HL-60 (cell line): ENCODE data around the gene CCDC85C.

ENCODE experiments used
- GABPA ChIP-seq: IDR thresholded peaks from 2 replicates; pipeline ENCODE4 v1.6.1; 2012; ENCODE audit warnings: low read depth
- POLR2AphosphoS5 ChIP-seq: IDR thresholded peaks from 2 replicates; pipeline ENCODE4 v1.6.1; 2012; ENCODE audit warnings: low read depth
- TF ChIP-seq, protein P1 (sequence below): IDR thresholded peaks from one replicate; pipeline ENCODE4 v1.5.1; 2011; ENCODE audit warnings: low read length, control low read depth, inconsistent platforms; ENCODE audit not compliant: insufficient read depth
- TF ChIP-seq, protein P2 (sequence below): IDR thresholded peaks from 2 replicates; pipeline ENCODE4 v1.6.1; 2012; ENCODE audit warnings: low read depth; ENCODE audit not compliant: insufficient replicate concordance

DNA sequence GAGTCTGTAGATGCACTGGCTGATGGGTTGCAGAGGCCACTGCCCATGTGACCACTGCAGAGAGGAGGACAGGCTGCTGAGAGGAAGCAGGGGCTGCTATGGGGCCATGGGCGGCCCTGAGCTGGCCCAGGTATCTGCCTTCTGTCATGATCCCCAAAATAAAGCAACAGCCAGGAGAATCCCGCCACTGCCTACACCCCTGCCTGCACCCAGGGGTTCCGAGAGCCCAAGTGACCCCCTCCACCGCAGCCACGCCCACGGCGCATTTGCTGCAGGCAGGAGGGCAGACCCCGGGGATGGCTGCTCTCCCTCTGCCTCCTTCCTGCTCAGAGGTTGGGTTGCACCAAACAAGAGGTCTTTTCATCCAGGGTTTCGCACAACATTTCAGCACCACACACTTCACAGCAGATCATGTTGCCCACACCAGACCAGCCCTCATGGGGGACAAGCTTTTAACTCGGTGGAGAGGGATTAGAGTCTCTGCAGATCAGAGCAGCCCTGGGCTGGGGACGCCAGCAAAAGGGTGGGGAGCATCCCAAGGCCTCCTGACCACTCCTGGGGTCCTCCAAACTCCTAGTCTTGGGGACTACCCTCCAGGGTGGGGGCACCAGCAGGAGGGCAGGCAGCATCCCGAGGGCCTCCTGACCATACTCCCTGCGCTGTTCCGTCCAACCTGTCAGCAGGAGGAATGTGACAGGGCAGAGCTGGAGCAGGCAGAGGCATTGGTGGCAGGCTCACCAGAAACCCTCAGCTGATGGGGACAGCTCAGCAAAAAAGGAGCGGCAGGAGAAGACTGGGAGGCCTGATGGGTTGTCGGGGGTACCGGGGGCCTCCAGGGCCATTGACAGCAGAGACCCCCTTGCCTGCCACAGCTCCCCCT is 14.1 kb downstream of the CCDC85C start:
- TF ChIP-seq, protein P1, sequence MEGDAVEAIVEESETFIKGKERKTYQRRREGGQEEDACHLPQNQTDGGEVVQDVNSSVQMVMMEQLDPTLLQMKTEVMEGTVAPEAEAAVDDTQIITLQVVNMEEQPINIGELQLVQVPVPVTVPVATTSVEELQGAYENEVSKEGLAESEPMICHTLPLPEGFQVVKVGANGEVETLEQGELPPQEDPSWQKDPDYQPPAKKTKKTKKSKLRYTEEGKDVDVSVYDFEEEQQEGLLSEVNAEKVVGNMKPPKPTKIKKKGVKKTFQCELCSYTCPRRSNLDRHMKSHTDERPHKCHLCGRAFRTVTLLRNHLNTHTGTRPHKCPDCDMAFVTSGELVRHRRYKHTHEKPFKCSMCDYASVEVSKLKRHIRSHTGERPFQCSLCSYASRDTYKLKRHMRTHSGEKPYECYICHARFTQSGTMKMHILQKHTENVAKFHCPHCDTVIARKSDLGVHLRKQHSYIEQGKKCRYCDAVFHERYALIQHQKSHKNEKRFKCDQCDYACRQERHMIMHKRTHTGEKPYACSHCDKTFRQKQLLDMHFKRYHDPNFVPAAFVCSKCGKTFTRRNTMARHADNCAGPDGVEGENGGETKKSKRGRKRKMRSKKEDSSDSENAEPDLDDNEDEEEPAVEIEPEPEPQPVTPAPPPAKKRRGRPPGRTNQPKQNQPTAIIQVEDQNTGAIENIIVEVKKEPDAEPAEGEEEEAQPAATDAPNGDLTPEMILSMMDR, result no peak
- no peak for TF ChIP-seq GABPA
- TF ChIP-seq POLR2AphosphoS5, result no peak
- TF ChIP-seq, protein P2, sequence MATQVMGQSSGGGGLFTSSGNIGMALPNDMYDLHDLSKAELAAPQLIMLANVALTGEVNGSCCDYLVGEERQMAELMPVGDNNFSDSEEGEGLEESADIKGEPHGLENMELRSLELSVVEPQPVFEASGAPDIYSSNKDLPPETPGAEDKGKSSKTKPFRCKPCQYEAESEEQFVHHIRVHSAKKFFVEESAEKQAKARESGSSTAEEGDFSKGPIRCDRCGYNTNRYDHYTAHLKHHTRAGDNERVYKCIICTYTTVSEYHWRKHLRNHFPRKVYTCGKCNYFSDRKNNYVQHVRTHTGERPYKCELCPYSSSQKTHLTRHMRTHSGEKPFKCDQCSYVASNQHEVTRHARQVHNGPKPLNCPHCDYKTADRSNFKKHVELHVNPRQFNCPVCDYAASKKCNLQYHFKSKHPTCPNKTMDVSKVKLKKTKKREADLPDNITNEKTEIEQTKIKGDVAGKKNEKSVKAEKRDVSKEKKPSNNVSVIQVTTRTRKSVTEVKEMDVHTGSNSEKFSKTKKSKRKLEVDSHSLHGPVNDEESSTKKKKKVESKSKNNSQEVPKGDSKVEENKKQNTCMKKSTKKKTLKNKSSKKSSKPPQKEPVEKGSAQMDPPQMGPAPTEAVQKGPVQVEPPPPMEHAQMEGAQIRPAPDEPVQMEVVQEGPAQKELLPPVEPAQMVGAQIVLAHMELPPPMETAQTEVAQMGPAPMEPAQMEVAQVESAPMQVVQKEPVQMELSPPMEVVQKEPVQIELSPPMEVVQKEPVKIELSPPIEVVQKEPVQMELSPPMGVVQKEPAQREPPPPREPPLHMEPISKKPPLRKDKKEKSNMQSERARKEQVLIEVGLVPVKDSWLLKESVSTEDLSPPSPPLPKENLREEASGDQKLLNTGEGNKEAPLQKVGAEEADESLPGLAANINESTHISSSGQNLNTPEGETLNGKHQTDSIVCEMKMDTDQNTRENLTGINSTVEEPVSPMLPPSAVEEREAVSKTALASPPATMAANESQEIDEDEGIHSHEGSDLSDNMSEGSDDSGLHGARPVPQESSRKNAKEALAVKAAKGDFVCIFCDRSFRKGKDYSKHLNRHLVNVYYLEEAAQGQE, result no peak
